ENCODE data around the gene VPS37B.
"Not testable (repeated sequence)": the region's sequence is repeated elsewhere in the genome, so short reads cannot be mapped to it uniquely, and the experiment has no call there.

Gene VPS37B

DNA sequence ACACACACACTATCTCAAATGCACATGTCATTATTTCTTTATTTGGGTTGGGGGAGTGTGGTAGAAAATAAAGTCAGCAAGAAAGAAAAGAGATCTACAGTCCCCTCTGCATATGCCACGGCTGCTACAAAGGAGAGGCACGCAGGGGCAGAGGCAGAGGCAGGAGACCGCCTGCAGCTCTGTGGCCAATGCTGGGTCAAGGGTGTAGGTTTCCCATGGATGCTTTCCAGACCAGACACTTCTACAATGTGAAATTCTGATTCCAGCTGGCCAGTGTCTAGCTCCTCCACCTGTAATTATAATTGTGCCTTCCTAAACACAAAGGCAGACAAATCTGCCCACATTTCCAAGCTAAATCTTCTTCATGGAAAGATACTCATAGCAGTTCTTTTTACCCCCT is 19.2 kb downstream of the VPS37B start:
- Mint-ChIP-seq H3K36me3 (peaks cover 3% of the 10 kb centered on the region), H3K27ac (peak overlapping the region; percentile 56), H3K9me3 (no peaks in the 10 kb centered on the region), H3K4me1 (peaks cover 96% of the 10 kb centered on the region), H3K27me3 (no peaks in the 10 kb centered on the region), H3K4me3 (peak overlapping the region; percentile 9)

DNA sequence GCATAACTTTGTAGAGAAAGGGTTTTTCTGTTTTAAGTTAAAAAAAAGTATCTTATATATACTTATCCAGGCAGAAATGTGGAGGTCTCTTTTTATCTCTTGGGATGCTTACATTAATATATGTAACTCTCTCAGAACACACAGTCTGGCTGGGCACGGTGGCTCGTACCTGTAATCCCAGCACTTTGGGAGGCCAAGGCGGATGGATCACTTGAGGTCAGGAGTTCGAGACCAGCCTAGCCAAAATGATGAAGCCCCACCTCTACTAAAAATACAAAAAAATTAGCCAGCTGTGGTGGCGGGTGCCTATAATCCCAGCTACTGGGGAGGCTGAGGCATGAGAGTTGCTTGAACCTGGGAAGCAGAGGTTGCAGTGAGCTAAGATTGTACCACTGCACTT is 19.6 kb downstream of the VPS37B start:
- not testable (repeated sequence) for H3K9me3 Mint-ChIP-seq, H3K36me3 Mint-ChIP-seq, H3K27me3 Mint-ChIP-seq
- H3K27ac Mint-ChIP-seq = peak overlapping the region; percentile 56
- peak overlapping the region; percentile 66 for H3K4me3 Mint-ChIP-seq
- peaks cover 96% of the 10 kb centered on the region for H3K4me1 Mint-ChIP-seq

DNA sequence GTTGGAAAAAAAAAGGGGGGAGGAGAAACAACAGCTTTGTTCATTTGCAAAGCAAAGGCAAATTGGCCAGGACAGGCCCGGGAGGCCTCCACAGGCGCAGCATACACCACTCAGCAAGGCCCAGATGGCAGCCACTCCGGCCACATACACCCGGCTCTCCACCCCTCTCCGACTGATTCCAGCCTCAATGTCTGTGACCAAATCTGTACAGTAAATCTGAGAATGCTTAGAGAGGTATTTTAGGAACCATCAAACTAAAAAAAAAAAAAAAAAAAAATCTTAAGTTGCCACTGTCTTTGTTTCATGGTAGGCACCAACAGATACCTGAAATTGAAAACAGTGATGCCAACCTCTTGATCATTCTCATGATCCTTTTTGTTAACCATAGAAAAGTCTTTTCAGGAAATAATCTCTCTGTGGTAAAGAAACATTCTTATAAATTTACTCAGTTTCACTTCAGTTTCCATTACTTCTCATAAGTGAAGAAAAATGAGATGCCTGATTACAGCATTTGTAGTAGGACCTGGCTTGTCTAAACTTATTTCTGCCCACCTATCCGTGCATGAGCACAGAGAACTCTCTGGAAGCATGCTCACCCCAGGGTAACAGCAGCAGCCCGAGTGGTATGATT is 20.2 kb downstream of the VPS37B start:
- Mint-ChIP-seq H3K36me3 (peaks cover 4% of the 10 kb centered on the region), H3K4me1 (peaks cover 96% of the 10 kb centered on the region), H3K27me3 (no peaks in the 10 kb centered on the region), H3K27ac (no peak overlapping the region), H3K4me3 (peak overlapping the region; percentile 66), H3K9me3 (no peaks in the 10 kb centered on the region)

DNA sequence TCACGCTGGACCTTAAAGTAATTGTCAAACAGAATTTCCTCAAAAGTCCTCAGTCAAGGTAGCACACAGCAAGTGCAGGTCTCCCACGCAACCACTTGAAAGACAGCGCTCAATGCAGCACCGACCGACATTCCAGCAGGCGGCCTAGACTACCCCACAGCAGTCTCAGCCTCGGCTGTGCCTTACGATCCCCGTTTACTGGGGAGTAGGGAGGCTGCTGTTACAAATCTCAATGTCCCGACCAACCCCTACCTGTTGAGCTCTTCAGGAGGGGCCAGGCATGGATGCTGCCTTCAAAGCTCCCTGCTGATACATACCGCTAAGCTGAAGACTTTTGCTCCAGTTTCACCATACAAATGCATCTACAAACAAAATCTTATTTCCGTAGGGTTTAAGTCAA is 21.8 kb downstream of the VPS37B start:
- Mint-ChIP-seq H3K27me3 (no peaks in the 10 kb centered on the region), H3K27ac (peak overlapping the region; percentile 57), H3K4me3 (peak overlapping the region; percentile 59), H3K4me1 (peaks cover 84% of the 10 kb centered on the region), H3K9me3 (no peaks in the 10 kb centered on the region), H3K36me3 (peaks cover 10% of the 10 kb centered on the region)

DNA sequence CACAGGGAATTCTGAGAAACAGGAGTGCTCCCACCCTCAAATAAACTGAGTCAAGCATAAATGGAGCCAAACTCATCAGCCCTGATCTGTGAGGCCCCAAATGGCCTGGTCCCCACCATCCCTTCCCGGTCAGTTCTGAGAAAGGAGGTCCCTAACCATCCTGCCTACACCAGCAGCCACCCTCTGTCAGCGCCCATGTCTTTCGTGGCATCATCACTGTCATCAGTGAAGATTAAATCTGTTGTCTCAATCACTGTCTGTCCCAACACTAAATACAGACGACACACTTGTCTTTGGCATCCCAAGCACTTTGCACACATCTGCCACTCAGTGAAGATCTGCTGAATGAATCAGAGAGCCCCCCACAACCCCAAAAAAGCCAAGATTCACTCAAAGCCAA is 22.4 kb downstream of the VPS37B start:
- Mint-ChIP-seq H3K27ac (no peak overlapping the region), H3K4me1 (peaks cover 82% of the 10 kb centered on the region), H3K9me3 (no peaks in the 10 kb centered on the region), H3K27me3 (no peaks in the 10 kb centered on the region), H3K4me3 (peak overlapping the region; percentile 11), H3K36me3 (peaks cover 13% of the 10 kb centered on the region)

DNA sequence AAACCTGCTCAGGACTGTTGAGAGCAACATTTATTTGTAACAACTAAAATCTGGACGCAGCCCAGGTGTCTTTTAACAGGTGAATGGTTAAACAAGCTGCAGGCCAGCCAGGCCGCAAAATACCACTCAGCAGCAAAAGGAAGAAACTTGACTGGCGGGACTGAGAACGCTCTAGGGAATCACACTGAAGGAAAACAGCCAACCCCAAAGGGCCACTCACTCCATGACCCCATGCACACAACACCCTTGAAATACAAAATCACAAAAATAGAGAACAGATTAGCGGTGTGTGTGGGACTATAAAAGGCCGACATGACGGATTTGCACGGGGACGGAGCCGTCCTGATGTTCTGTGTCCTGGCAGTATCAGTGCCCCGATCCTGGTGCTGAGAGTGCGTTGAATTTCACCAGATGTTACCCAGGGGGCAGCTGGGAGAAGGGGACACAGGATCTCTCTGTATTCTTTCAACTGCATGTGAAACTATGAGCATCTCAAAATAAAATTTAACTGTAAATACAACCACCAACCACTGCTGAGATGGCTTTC is 23.0 kb downstream of the VPS37B start:
- peak overlapping the region; percentile 11 for H3K4me3 Mint-ChIP-seq
- H3K27ac Mint-ChIP-seq = no peak overlapping the region
- H3K4me1 Mint-ChIP-seq = peaks cover 76% of the 10 kb centered on the region
- H3K9me3 Mint-ChIP-seq = no peaks in the 10 kb centered on the region
- peaks cover 13% of the 10 kb centered on the region for H3K36me3 Mint-ChIP-seq
- no peaks in the 10 kb centered on the region for H3K27me3 Mint-ChIP-seq

DNA sequence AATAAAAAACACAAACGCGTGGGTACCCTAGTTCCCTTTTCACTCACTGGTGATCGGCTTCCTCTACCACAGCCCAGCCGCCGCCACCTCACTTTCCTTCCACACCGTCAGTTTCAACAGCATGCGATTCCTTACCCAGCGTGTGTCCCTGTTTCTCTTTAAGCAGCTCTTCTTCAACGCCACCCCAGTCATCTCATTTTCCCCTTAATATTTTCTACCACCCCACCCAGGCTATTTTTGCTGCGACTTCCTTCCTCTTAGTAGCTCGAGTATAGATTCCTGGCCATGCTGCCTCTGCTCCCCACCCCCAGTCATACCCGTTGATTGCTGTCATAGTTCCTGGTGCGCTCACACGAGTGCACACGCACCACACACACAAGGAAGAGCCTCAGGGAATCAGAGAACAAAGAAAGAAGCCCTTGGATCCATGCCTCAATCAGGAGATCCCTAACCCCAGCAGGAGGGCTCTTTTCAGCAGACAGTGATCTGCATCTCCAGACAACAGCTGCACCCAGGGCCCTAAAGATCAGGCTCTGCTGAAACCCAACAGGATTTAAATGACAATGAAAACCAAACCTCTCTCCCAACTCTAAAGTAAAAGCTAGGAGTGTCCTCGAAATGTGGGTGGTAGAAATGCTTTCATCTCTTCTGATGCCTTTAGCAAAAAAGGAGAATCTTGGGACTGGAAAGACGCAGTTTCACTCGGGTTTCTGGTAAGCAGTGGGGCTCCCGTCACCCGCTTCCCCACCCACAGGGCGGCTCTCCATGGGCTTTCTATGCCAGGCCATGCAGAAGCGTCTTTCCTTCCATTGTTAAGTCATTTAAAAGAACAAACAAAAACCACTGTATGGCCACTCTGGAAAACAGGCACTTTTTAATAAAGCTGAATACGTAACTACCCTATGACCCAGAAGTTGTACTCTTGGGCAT is 23.8 kb downstream of the VPS37B start:
- no peaks in the 10 kb centered on the region for H3K9me3 Mint-ChIP-seq
- no peaks in the 10 kb centered on the region for H3K27me3 Mint-ChIP-seq
- H3K4me1 Mint-ChIP-seq = peaks cover 68% of the 10 kb centered on the region
- peaks cover 11% of the 10 kb centered on the region for H3K36me3 Mint-ChIP-seq
- H3K4me3 Mint-ChIP-seq = peak overlapping the region; percentile 83
- peak overlapping the region; percentile 31 for H3K27ac Mint-ChIP-seq

DNA sequence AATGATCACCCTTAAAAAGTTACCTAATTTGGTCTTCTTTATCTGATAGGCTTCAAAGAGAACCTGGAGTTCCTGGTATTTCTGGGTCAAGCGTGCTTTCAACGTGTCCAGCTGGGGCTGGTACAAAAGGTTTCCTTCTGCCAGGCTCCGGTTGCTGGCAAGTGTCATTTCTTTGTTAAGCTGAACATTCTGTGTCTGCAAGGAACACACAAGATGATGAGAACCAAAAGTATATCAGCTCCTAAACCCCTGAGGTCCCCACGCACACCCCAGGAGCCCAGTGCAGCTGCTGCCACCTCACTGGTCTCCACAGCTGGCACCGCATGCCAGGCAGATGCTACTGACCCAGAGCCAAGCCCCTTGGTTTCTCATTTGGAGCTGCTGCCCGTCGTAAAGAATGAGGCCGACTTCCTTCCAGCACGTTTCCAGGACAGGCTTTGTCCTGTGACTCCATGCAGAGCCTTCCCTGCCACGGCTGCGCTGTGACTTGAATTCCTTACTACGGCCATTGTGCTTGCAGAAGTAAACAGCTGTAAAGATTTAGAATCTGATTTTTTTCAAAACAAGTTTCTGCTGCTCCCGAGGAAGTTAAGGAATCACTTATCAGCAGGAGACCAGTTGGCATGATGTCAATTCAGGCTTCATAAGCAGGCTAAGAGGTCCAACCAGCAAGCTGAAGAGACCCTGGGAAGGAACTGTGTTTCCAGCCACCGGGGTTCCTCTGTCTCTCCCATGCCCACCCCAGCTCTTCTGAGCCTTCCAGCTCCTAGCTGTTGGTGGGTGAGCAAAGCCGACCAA is 24.9 kb downstream of the VPS37B start:
- H3K4me1 Mint-ChIP-seq = peaks cover 58% of the 10 kb centered on the region
- H3K27me3 Mint-ChIP-seq = no peaks in the 10 kb centered on the region
- no peak overlapping the region for H3K27ac Mint-ChIP-seq
- H3K4me3 Mint-ChIP-seq = peak overlapping the region; percentile 83
- peaks cover 11% of the 10 kb centered on the region for H3K36me3 Mint-ChIP-seq
- no peaks in the 10 kb centered on the region for H3K9me3 Mint-ChIP-seq

DNA sequence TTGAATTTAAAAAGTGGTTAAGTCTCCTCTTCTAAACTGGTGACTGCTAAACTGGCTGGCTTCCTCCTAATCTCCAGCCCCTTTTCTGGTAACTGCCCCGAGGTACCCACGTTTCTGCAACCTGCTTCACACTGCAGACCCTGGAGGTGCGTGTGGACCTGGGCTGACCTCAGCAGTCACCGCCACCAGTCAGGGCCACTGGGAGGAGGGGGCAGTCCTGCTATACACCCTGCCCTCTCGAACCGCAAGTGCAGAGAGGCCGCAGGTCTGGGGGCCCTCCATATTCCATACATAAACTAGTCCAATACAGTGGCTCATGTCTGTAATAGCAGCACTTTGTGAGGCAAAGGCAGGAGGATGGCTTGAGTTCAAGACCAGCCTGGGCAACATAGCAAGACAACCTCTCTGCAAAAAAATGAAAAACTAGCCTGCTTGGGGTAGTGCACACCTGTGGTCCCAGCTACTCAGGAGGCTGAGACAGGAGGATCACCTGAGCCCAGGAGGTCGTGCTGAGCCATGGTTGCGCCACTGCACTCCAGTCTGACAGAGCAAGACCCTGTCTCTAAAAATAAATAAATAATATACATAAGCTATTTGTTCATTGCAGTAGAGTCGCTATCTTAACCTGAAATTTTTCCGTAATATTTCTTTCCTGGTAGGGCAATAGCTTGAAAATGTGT is 25.6 kb downstream of the VPS37B start:
- Mint-ChIP-seq H3K9me3 (no peaks in the 10 kb centered on the region), H3K4me1 (peaks cover 50% of the 10 kb centered on the region), H3K4me3 (no peak overlapping the region), H3K36me3 (peaks cover 11% of the 10 kb centered on the region), H3K27me3 (no peaks in the 10 kb centered on the region), H3K27ac (no peak overlapping the region)

DNA sequence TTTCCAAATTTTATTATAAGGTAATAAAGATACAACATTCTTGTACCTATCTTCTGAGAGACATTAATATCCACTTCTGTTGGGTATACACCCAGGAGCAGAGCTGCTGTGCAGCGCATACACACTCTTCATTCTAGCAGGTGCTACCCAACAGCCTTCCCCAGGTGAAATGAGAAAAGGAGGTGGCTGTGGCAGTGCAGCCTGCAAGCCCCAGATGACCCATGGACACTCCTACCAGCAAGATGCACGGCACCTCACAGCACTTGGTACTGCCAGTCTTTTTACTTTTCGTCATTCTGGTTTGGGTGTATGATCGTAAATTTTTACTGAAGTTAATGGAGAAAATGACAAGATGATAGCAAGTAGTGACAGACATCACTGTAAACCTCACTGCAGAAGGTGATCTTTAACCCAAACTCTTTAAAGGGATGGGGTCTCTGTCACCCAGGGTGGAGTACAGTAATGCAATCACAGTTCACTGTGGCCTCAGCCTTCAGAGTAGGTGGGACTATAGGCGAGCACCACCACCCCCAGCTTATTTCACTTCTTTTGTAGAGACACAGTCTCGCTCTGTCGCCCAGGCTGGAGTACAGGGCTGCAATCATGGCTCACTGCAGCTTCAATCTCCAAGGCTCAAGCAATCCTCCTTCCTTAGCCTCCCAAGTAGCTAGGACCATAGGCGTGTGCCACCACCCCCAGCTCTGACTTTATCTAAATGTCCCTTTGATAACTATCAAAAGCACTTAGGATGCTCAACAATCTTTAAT is 26.5 kb downstream of the VPS37B start:
- Mint-ChIP-seq H3K27me3 (no peaks in the 10 kb centered on the region), H3K9me3 (no peaks in the 10 kb centered on the region), H3K4me3 (no peak overlapping the region), H3K27ac (no peak overlapping the region), H3K36me3 (peaks cover 11% of the 10 kb centered on the region), H3K4me1 (peaks cover 45% of the 10 kb centered on the region)

DNA sequence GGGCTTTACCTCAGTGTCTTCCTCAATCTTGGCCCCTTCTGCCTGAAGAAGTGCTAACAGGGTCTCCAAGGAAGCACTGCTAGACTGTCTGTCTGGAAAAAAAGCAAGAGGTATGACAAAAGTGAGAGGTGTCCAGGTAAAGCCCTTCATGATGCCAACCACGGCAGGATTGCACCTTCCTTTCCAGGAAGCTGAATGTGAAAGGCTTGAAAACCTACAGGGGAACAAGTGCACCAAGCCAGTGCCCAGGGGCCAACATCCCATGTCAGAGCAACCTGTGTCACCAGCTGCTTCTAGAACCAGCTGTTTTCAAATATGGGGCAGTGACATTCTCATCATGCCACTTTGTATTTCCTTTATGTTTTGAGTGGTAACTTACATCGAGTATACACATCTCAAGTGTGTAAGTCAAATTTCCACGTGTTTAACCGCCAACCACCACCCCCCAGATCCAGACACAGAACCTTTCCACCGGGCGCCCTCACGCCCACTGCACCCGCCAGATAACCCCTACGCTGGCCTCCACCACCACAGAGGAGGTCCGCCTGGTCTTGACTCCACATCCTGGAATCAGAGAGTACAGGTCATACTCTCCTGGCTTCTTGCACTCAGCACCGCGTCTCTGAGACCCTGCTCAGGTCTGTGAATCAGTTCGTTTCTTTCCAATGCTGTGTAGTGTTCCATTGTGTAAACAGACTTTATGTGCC is 27.3 kb downstream of the VPS37B start:
- H3K27ac Mint-ChIP-seq = no peak overlapping the region
- H3K9me3 Mint-ChIP-seq = no peaks in the 10 kb centered on the region
- no peak overlapping the region for H3K4me3 Mint-ChIP-seq
- peaks cover 11% of the 10 kb centered on the region for H3K36me3 Mint-ChIP-seq
- no peaks in the 10 kb centered on the region for H3K27me3 Mint-ChIP-seq
- peaks cover 37% of the 10 kb centered on the region for H3K4me1 Mint-ChIP-seq

DNA sequence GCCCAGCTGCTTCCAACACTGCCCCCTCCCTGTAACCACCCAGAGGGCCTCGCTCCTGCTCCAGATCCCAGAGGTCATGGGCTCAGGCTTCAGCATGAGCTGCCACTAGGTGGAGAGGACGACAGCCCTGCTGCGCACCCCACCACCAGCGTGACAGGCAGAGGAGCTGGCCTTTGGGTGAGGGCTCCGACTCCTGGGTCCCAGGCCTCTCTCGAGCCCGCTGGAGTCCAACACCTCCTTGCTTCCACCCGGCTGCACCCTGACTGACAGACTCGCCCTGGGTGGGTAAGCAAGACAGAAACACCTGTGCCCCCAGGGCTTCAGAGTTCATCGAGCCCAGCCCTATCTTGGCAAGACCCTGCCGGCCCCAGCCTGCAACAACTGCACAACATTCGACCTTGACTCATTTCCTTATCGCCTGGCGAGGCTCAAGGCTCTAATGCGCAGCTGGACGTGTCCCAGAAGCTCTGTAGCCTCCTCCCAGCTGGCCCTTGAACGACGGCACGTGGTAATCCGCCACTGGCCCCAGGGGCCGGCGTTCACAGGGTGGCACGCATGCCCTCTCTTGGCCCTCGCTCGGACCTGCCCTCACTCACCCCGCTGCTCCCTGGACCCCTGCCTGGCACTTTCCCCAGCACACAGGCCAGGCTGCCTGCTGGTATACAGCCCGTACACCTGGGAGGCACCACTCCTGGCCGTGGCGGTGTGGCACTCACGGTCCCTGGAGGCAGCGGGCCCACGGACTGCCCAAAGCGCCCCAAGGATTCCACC is 28.0 kb downstream of the VPS37B start:
- Mint-ChIP-seq H3K4me1 (peaks cover 30% of the 10 kb centered on the region), H3K36me3 (peaks cover 13% of the 10 kb centered on the region)

DNA sequence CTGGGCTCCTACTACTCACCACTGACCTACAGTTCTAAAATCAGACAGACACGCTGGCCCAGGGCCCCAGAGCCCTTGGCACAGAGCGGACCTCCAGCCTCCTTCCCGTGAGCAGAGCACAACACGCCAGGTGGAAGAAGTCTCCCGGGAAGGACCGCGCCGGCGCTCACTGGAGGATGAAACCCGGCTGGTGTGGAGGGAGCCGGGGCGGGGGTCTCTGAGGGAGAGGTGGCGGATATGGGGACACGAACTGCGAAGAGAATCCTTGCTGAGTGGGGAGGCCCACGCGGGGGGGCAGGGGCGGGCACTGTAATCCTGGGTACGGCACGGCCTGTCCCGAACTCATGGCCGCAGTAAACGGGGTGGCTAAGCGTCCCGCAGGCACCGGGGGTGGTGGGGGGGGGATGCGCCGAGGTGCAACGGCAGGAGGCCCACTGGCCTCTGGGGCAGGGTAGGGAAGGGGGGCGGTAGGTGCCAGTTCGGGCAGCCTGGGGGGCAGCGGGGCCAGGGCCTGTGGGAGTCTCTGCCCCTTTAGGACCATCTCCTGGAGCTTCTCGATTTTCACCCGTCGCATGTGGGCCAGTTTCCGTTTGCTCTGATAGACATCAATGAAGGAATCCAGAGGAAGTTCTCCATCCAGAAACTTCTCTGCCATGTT is 28.8 kb downstream of the VPS37B start:
- no peaks in the 10 kb centered on the region for H3K27me3 Mint-ChIP-seq
- peaks cover 13% of the 10 kb centered on the region for H3K36me3 Mint-ChIP-seq

More for the DNA sequence above, 28.0 kb downstream of the VPS37B start:
- Mint-ChIP-seq H3K9me3 (no peaks in the 10 kb centered on the region), H3K4me3 (no peak overlapping the region), H3K27me3 (no peaks in the 10 kb centered on the region), H3K27ac (no peak overlapping the region)

More for the DNA sequence above, 28.8 kb downstream of the VPS37B start:
- no peak overlapping the region for H3K27ac Mint-ChIP-seq
- H3K4me1 Mint-ChIP-seq = peaks cover 22% of the 10 kb centered on the region
- H3K4me3 Mint-ChIP-seq = no peak overlapping the region
- no peaks in the 10 kb centered on the region for H3K9me3 Mint-ChIP-seq

All from activated naive CD4-positive, alpha-beta T cell treated with anti-CD3 and anti-CD28 coated beads, Interleukin-2, amount 50 U/mL, for 24 hours (primary cell).